ENCODE data around the gene TULP4.
A peak's percentile ranks its signal among the peaks of the same experiment; 100 is the strongest.
"Not testable (repeated sequence)": the region's sequence is repeated elsewhere in the genome, so short reads cannot be mapped to it uniquely, and the experiment has no call there.

Gene TULP4

DNA sequence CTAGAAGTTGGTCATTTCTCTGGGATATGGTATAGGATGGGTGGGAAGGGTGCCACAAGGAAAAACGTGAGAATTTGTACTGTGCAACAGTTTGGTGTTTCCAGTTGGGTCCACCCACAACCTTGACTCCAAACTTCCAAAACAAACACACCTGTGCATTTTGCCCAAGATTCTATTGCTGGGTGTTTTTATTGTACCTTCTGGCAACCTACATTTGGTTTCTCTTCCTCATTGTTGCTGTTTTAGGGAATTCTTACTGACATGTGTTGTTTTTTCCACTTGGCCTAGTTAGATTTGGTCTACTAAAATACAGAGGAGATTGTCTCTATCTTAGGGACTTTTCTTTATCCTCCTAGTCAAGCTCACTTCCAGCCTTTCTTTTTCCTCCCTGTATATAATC, 16.7 kb downstream of the TULP4 start:
- Mint-ChIP-seq H3K27ac (no peak overlapping the region), H3K4me1 (ENCODE audit: low read depth) (peaks cover 35% of the 10 kb centered on the region)

GRCh38 chr6:158329531-158329930, 17.3 kb downstream of the TULP4 start:
- no peaks in the 10 kb centered on the region for H3K27me3 Mint-ChIP-seq
- no peak overlapping the region for H3K4me3 Mint-ChIP-seq
- peaks cover 15% of the 10 kb centered on the region for H3K9me3 Mint-ChIP-seq
- peaks cover 29% of the 10 kb centered on the region for H3K4me1 Mint-ChIP-seq (ENCODE audit: low read depth)
- H3K36me3 Mint-ChIP-seq (ENCODE audit: low read depth) = peaks cover 12% of the 10 kb centered on the region
- intact Hi-C loops (cut with micrococcal nuclease) = no loop called here
- H3K27ac Mint-ChIP-seq = no peak overlapping the region

More for the DNA sequence above, 16.7 kb downstream of the TULP4 start:
- Mint-ChIP-seq H3K27me3 (no peaks in the 10 kb centered on the region), H3K9me3 (peaks cover 15% of the 10 kb centered on the region), H3K36me3 (ENCODE audit: low read depth) (peaks cover 12% of the 10 kb centered on the region), H3K4me3 (no peak overlapping the region)
- intact Hi-C loops (cut with micrococcal nuclease) = no loop called here

- Mint-ChIP-seq H3K4me3 (no peak overlapping the region), H3K9me3 (peaks cover 15% of the 10 kb centered on the region), H3K27me3 (no peaks in the 10 kb centered on the region), H3K27ac (no peak overlapping the region), H3K36me3 (ENCODE audit: low read depth) (peaks cover 12% of the 10 kb centered on the region), H3K4me1 (ENCODE audit: low read depth) (peaks cover 24% of the 10 kb centered on the region)
- intact Hi-C loops (cut with micrococcal nuclease) = no loop called here
These were observed 17.8 kb downstream of the TULP4 start for GRCh38 chr6:158330016-158330415.

- H3K4me3 Mint-ChIP-seq = no peak overlapping the region
- H3K36me3 Mint-ChIP-seq (ENCODE audit: low read depth) = peaks cover 12% of the 10 kb centered on the region
- H3K4me1 Mint-ChIP-seq (ENCODE audit: low read depth) = peaks cover 10% of the 10 kb centered on the region
- intact Hi-C loops (cut with micrococcal nuclease) = no loop called here
- no peak overlapping the region for H3K27ac Mint-ChIP-seq
- peaks cover 15% of the 10 kb centered on the region for H3K9me3 Mint-ChIP-seq
- no peaks in the 10 kb centered on the region for H3K27me3 Mint-ChIP-seq
These were observed 20.0 kb downstream of the TULP4 start for GRCh38 chr6:158332237-158332636.

- Mint-ChIP-seq H3K27ac (no peak overlapping the region), H3K27me3 (no peaks in the 10 kb centered on the region), H3K4me1 (ENCODE audit: low read depth) (peaks cover 10% of the 10 kb centered on the region), H3K36me3 (ENCODE audit: low read depth) (peaks cover 12% of the 10 kb centered on the region), H3K4me3 (no peak overlapping the region), H3K9me3 (peaks cover 15% of the 10 kb centered on the region)
- intact Hi-C loops (cut with micrococcal nuclease) = no loop called here
These were observed 20.8 kb downstream of the TULP4 start for GRCh38 chr6:158333094-158333493.

DNA sequence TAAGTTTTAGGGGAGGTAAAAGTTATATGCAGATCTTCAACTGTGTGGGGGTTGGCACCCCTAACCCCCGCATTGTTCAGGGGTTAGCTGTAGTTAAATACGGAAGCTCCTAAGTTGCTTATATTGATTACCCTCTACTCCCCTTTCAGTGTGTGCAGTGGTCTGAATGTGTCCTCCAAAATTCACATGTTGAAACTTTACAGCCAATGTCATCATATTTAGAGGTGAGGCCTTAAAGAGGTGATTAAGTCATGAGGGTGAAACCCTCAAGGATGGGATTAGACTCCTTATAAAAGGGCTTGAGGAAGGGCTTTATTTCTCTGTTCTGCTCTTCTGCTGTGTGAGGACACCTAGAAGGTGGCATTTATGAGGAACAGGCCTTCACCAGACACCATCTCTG, 22.3 kb downstream of the TULP4 start:
- intact Hi-C loops (cut with micrococcal nuclease) = no loop called here
- no peak overlapping the region for H3K27ac Mint-ChIP-seq
- H3K9me3 Mint-ChIP-seq = peaks cover 29% of the 10 kb centered on the region
- H3K4me1 Mint-ChIP-seq (ENCODE audit: low read depth) = no peaks in the 10 kb centered on the region
- H3K4me3 Mint-ChIP-seq = no peak overlapping the region
- H3K27me3 Mint-ChIP-seq = no peaks in the 10 kb centered on the region
- peaks cover 24% of the 10 kb centered on the region for H3K36me3 Mint-ChIP-seq (ENCODE audit: low read depth)

DNA sequence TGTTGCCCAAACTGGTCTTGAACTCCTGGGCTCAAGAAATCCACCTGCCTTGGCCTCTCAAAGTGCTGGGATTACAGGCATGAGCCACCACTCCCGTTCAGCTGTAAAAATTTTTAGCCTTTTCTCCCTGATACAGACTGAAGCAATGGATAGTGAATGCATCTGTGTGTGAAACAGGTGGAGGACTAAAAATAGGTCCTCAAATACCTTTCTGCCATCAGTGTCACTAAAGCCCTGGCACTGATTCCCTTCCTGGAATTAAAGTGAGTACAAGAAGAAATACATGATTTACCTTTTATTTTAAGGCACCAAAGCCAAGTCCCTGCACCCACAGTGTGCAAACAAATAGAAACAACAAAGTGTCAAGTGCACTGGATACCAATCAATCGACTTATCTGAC, 25.1 kb downstream of the TULP4 start:
- no peak overlapping the region for H3K27ac Mint-ChIP-seq
- peaks cover 24% of the 10 kb centered on the region for H3K9me3 Mint-ChIP-seq
- no peaks in the 10 kb centered on the region for H3K4me1 Mint-ChIP-seq (ENCODE audit: low read depth)
- H3K4me3 Mint-ChIP-seq = no peak overlapping the region
- intact Hi-C loops (cut with micrococcal nuclease) = no loop called here
- peaks cover 29% of the 10 kb centered on the region for H3K36me3 Mint-ChIP-seq (ENCODE audit: low read depth)
- H3K27me3 Mint-ChIP-seq = no peaks in the 10 kb centered on the region

DNA sequence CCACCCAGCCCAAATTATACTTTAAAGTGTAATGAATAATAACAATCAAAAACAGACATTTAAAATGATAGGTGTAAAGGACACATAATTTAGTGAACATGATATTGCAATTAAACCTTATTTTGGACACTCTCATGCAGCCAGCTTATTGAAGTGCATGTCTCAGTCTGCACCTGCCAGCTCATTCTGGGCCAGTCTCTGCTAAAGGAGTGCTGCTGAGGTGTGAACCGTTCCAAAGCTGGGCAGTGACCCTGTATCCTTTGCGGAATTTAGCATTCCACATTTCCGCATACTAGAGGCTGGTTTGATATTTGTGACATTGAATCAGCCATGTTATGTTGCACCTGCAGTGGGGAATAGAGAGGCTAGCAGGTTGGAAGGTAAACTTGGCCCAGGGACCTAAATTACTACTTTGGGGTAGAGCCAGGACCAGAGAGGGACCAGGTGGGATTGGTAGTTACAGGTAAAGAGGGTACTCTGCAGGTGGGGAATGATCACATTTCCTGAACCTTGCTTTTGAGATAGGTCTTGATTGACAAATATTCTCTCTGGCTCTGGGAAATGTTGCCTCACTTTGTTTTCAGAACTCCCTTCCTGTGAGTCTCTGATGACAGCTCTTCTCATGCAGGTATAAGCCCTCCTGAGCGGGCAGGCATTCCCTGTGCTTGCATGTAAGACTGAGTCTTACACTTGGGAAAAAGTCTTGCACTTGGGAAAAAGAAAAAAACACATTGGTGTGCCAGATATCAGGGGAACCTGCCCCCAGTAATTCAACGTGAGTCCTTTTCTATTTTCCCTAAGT, 26.2 kb downstream of the TULP4 start:
- no peaks in the 10 kb centered on the region for H3K27me3 Mint-ChIP-seq

DNA sequence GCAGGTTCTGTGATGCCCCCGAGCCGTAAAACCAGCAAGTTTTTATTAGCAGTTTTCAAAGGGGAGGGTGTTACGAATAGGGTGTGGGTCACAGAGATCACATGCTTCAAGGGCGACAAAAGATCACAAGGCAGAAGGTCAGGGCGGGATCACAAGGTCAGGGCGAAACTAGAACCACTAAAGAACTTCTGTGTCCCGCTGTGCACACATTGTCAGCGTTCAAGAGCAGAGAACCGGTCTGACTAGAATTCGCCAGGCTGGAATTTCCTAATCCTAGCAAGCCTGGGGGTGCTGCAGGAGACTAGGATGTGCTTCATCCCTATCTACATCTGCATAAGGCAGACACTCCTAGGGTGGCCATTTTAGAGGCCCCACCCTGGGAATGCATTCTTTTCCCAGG, 26.9 kb downstream of the TULP4 start:
- intact Hi-C loops (cut with micrococcal nuclease); H3K4me3 Mint-ChIP-seq; H3K27me3 Mint-ChIP-seq; H3K4me1 Mint-ChIP-seq (ENCODE audit: low read depth); H3K27ac Mint-ChIP-seq: not testable (repeated sequence)
- Mint-ChIP-seq H3K9me3 (peaks cover 20% of the 10 kb centered on the region), H3K36me3 (ENCODE audit: low read depth) (peaks cover 25% of the 10 kb centered on the region)

More for the DNA sequence above, 26.2 kb downstream of the TULP4 start:
- intact Hi-C loops (cut with micrococcal nuclease) = no loop called here
- H3K4me3 Mint-ChIP-seq = no peak overlapping the region
- peaks cover 13% of the 10 kb centered on the region for H3K9me3 Mint-ChIP-seq
- H3K36me3 Mint-ChIP-seq (ENCODE audit: low read depth) = peaks cover 20% of the 10 kb centered on the region
- H3K27ac Mint-ChIP-seq = no peak overlapping the region
- H3K4me1 Mint-ChIP-seq (ENCODE audit: low read depth) = no peaks in the 10 kb centered on the region

DNA sequence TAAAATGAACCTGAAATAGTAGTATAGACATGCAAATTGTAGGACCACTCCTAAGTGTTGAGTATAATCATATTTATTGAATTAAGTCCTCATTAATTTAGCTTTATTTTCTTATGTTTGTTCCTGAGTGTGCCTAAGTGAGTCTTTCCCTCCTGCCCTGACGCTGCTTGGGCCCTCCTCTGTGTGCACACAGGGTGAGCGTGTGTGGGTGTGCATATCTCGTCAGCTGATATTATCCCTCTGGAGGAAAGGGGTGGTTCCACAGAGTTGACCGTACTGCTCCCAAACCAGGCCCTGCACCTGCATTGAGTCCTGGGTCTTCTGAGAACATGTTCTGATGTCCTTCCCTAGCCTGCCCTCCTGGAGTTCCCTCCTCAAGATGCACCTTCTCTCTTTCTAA, 28.0 kb downstream of the TULP4 start:
- H3K27ac Mint-ChIP-seq = no peak overlapping the region
- intact Hi-C loops (cut with micrococcal nuclease) = no loop called here
- peaks cover 29% of the 10 kb centered on the region for H3K36me3 Mint-ChIP-seq (ENCODE audit: low read depth)
- H3K27me3 Mint-ChIP-seq = no peaks in the 10 kb centered on the region
- H3K4me1 Mint-ChIP-seq (ENCODE audit: low read depth) = no peaks in the 10 kb centered on the region
- no peak overlapping the region for H3K4me3 Mint-ChIP-seq
- H3K9me3 Mint-ChIP-seq = peaks cover 31% of the 10 kb centered on the region

DNA sequence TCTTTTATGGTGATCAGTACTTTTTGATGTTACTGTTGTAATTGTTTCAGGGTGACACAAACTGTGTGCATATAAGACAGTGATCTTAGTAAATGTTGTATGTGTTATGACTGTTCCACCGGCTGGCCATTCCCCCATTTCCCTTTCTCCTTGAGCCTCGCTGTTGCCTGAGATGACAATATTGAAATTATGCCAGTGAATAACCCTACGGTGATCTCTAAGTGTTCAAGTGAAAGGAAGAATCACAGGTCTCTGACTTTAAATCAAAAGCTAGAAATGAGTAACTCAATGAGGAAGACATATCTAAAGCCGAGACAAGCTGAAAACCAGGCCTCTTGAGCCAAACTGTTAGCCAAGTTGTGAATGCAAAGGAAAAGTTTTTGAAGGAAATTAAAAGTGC, 32.3 kb downstream of the TULP4 start:
- Mint-ChIP-seq H3K4me1 (ENCODE audit: low read depth) (no peaks in the 10 kb centered on the region), H3K4me3 (no peak overlapping the region), H3K36me3 (ENCODE audit: low read depth) (peaks cover 33% of the 10 kb centered on the region), H3K9me3 (peaks cover 52% of the 10 kb centered on the region), H3K27ac (no peak overlapping the region), H3K27me3 (no peaks in the 10 kb centered on the region)
- intact Hi-C loops (cut with micrococcal nuclease) = no loop called here

DNA sequence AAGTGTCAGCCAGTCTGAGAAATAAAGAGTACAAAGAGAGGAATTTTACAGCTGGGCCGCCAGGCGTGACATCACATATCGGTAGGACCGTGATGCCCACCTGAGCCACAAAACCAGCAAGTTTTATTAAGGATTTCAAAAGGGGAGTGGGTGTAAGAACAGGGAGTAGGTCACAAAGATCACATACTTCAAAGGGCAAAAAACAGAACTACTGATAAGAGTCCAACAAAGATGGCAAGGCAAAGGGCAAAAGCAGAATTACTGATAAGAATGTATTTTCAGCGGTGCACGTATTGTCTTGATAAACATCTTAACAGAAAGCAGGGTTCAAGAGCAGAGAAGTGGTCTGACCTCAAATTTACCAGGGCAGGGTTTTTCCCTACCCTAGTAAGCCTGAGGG, 33.2 kb downstream of the TULP4 start:
- H3K4me3 Mint-ChIP-seq; H3K27ac Mint-ChIP-seq; intact Hi-C loops (cut with micrococcal nuclease); H3K4me1 Mint-ChIP-seq (ENCODE audit: low read depth); H3K27me3 Mint-ChIP-seq: not testable (repeated sequence)
- H3K9me3 Mint-ChIP-seq = peaks cover 56% of the 10 kb centered on the region
- peaks cover 40% of the 10 kb centered on the region for H3K36me3 Mint-ChIP-seq (ENCODE audit: low read depth)

DNA sequence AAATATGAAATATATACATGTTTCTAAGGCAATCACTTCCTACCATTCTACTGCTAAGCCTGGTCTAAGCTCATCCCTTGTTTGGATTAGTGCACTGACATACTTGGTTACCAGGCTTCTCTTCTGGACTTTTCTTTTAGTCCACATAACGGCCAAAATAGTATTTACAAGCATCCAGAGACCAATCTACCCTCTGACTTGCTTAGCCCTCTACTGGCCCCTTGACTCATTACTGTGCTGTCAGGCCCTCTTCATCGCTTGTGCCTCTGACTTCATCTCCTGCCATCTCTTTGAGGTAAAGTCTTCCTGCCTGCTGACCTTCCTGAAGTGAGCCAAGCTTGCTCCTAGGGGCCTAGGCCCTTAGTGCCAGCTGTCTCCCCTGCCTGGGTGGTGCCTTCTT, 35.1 kb downstream of the TULP4 start:
- no peak overlapping the region for H3K4me3 Mint-ChIP-seq
- intact Hi-C loops (cut with micrococcal nuclease) = no loop called here
- H3K27ac Mint-ChIP-seq = peak overlapping the region; percentile 26
- H3K27me3 Mint-ChIP-seq = no peaks in the 10 kb centered on the region
- peaks cover 59% of the 10 kb centered on the region for H3K9me3 Mint-ChIP-seq
- H3K36me3 Mint-ChIP-seq (ENCODE audit: low read depth) = peaks cover 38% of the 10 kb centered on the region
- H3K4me1 Mint-ChIP-seq (ENCODE audit: low read depth) = no peaks in the 10 kb centered on the region

DNA sequence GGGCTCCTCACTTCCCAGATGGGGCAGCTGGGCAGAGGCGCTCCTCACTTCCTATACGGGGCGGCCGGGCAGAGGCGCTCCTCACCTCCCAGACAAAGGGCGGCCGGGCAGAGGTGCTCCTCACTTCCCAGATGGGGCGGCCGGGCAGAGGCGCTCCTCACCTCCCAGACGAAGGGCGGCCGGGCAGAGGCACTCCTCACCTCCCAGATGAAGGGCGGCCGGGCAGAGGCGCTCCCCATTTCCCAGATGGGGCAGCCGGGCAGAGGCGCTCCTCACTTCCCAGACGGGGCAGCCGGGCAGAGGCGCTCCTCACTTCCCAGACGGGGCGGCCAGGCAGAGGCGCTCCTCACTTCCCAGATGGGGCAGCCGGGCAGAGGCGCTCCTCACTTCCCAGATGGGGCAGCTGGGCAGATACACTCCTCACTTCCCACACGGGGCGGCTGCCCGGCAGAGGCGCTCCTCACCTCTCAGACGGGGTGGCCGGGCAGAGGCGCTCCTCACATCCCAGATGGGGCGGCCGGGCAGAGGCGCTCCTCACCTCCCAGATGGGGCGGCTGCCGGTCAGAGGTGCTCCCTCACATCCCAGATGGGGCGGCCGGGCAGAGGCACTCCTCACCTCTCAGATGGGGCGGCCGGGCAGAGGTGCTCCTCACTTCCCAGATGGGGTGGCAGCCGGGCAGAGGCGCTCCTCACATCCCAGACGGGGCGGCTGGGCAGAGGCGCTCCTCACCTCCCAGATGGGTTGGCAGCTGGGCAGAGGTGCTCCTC, 36.7 kb downstream of the TULP4 start:
- H3K4me1 Mint-ChIP-seq (ENCODE audit: low read depth); intact Hi-C loops (cut with micrococcal nuclease); H3K27me3 Mint-ChIP-seq; H3K4me3 Mint-ChIP-seq; H3K27ac Mint-ChIP-seq: not testable (repeated sequence)
- Mint-ChIP-seq H3K36me3 (ENCODE audit: low read depth) (peaks cover 36% of the 10 kb centered on the region), H3K9me3 (peaks cover 55% of the 10 kb centered on the region)

Measured in dendritic cell treated with granulocyte-macrophage colony-stimulating factor and Interleukin-4, amounts not matched to agents 40 ng/mL and 50 ng/mL, for 4 days (primary cell).